ENCODE measurements around the gene FSD1. TPM values are rescaled to one million over a fixed set of nuclear protein-coding genes. Genes with fewer than 3 reads are reported as not detected.
"Not testable (repeated sequence)": the region's sequence is repeated elsewhere in the genome, so short reads cannot be mapped to it uniquely, and the experiment has no call there.

FSD1 gene
- total RNA-seq, 2 donors from 2014 or later, result 0.98 to 2.4 TPM

- intact Hi-C loops (cut with DNase I), result no loop called here
- peak; percentile 97 for DNase-seq
- no peaks in the 10 kb centered on the region for H3K9me3 ChIP-seq
Observed at GRCh38 chr19:4343370-4344307, 39.2 kb downstream of the FSD1 start, which contains the start of gene MPND. TSS of gene MPND (plus strand) at chr19:4343562. CDS start at chr19:4343594, 32 bp downstream.

GRCh38 chr19:4345342-4346019, 41.1 kb downstream of the FSD1 start:
- peaks cover 7% of the 10 kb centered on the region for H3K4me1 ChIP-seq
- no peaks in the 10 kb centered on the region for H3K9me3 ChIP-seq
- intact Hi-C loops (cut with DNase I), result no loop called here
- no peak for TF ChIP-seq CTCF (IDR thresholded peaks at IDR 0.05)
- H3K4me3 ChIP-seq, result no peak overlapping the region
- H3K9ac ChIP-seq (ENCODE audit: low read depth in 2 of 2, low read length in 2 of 2), result no peak overlapping the region
- H3K36me3 ChIP-seq, result peaks cover 6% of the 10 kb centered on the region
- DNase-seq, result no peak
- H3K27me3 ChIP-seq, result no peaks in the 10 kb centered on the region
- no peak overlapping the region for H3K27ac ChIP-seq

More at GRCh38 chr19:4343370-4344307, 39.2 kb downstream of the FSD1 start, which contains the start of gene MPND:
- Histone ChIP-seq H3K4me3 (peak within 1 kb of the TSS; percentile 45), H3K27me3 (no peaks in the 10 kb centered on the region), H3K27ac (peak within 1 kb of the TSS; percentile 96), H3K36me3 (peaks cover 6% of the 10 kb centered on the region), H3K4me1 (peaks cover 16% of the 10 kb centered on the region), H3K9ac (ENCODE audit: low read depth in 2 of 2, low read length in 2 of 2) (peak within 1 kb of the TSS; percentile 68 to 87)
- TF ChIP-seq CTCF (IDR thresholded peaks at IDR 0.05), result no peak

- Histone ChIP-seq H3K4me3 (no peak overlapping the region), H3K27ac (no peak overlapping the region), H3K9ac (ENCODE audit: low read depth in 2 of 2, low read length in 2 of 2) (no peak overlapping the region), H3K27me3 (no peaks in the 10 kb centered on the region), H3K36me3 (peaks cover 6% of the 10 kb centered on the region), H3K4me1 (peaks cover 5% of the 10 kb centered on the region), H3K9me3 (no peaks in the 10 kb centered on the region)
- no peak for DNase-seq
- intact Hi-C loops (cut with DNase I), result no loop called here
- no peak for TF ChIP-seq CTCF (IDR thresholded peaks at IDR 0.05)
Observed at GRCh38 chr19:4346020-4346383, 41.6 kb downstream of the FSD1 start.

- Histone ChIP-seq H3K27ac (no peak overlapping the region), H3K9me3 (no peaks in the 10 kb centered on the region), H3K4me3 (no peak overlapping the region), H3K27me3 (no peaks in the 10 kb centered on the region), H3K9ac (ENCODE audit: low read depth in 2 of 2, low read length in 2 of 2) (no peak overlapping the region), H3K4me1 (peaks cover 5% of the 10 kb centered on the region), H3K36me3 (peaks cover 6% of the 10 kb centered on the region)
- no peak for DNase-seq
- intact Hi-C loops (cut with DNase I), result no loop called here
- no peak for TF ChIP-seq CTCF (IDR thresholded peaks at IDR 0.05)
Observed at GRCh38 chr19:4347521-4347920, 43.1 kb downstream of the FSD1 start.

- H3K36me3 ChIP-seq; H3K9me3 ChIP-seq; H3K4me1 ChIP-seq; intact Hi-C loops (cut with DNase I); H3K4me3 ChIP-seq; H3K27me3 ChIP-seq; DNase-seq; H3K9ac ChIP-seq (ENCODE audit: low read depth in 2 of 2, low read length in 2 of 2); H3K27ac ChIP-seq: not testable (repeated sequence)
Observed at GRCh38 chr19:4349225-4349624, 44.8 kb downstream of the FSD1 start.
